ENCODE measurements around the gene DIP2C.
A peak's percentile ranks its signal among the peaks of the same experiment; 100 is the strongest.

The DIP2C gene

GRCh38 chr10:260819-261429, 428.5 kb downstream of the DIP2C start:
- no peak for DNase-seq

- no peak for DNase-seq
Measured at GRCh38 chr10:251982-252582, 437.4 kb downstream of the DIP2C start.

DNA sequence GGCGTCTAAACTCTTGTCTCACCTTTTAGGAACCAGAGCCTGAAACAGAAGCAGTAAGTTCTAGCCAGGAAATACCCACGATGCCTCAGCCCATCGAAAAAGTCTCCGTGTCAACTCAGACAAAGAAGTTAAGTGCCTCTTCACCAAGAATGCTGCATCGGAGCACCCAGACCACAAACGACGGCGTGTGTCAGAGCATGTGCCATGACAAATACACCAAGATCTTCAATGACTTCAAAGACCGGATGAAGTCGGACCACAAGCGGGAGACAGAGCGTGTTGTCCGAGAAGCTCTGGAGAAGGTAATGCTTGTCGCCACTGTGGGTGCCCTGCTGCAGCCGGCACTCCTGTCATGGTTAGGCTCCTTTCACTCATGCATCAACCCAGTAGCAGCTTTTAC, 441.2 kb downstream of the DIP2C start:
- peak in 1 of 5 experiments; percentile 2 for DNase-seq

- DNase-seq: no peak
Measured at GRCh38 chr10:247480-247879, 442.0 kb downstream of the DIP2C start.

GRCh38 chr10:246431-246830, 443.0 kb downstream of the DIP2C start:
- DNase-seq: no peak

- no peak for DNase-seq
Measured at GRCh38 chr10:244227-244626, 445.2 kb downstream of the DIP2C start.

DNA sequence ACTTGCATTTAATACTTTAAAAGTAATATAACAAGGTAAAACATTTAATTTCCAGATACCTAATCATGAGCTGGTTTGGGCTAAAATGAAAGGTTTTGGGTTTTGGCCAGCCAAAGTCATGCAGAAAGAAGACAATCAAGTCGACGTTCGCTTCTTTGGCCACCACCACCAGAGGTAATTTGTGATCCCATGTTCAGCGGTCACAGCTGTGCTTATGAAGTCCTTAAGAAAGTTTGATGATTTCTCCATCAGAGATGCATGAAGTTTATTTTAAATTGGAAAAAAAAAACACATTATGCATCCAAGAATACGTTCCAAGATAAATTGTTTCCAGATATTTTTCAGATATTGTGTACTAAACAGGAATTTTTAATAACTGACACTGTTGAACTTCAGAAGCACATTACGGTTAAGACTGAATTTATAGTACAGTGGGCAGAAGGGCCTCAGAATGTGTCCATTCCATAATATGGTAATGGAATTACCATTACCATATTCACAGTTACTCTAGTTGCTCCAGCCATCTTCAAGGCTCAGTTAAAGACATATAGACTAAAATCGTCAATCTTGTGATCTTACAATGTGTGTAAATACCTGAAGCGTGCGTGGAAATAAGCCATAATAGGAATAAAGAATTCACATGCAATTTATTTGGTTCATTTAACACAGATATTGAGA, 447.4 kb downstream of the DIP2C start:
- DNase-seq: no peak

GRCh38 chr10:241451-241850, 448.0 kb downstream of the DIP2C start:
- no peak for DNase-seq

DNA sequence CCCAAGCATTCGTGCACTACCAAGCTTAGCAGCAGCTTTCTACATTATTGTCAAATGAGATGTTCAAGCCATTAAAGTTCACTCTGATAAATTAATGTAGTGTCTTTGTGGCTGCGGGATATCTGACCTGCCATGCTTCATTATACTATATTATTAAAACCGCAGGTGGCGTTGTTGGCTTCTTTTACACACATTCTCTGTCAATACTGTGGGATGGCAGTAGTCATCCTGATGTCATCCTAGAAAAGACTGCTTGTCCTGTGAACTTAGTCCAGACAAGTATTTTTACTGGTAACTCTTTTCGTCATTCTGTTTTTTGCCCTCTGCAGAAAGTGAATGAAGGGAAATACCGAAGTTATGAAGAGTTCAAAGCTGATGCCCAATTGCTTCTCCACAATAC, 450.4 kb downstream of the DIP2C start:
- DNase-seq: no peak

DNA sequence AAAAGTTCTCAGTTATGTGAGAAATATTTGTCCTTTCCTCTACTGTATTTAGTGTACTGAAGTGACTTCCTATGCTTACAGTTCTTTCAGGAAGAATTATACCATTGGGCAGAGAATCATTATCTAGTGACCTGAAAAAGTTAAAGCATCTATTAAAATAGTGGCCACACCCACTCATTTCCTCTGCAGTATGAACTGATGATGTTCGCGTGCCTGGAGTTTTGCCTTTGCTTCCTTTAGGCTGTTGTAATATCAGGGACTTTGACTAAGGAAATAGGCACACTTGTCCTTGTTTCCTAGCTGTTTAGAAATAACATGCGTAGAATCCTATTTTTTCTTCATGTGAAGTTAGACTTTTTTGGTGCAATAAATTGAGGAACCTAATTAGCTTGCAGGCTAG, 453.6 kb downstream of the DIP2C start:
- DNase-seq: no peak

DNA sequence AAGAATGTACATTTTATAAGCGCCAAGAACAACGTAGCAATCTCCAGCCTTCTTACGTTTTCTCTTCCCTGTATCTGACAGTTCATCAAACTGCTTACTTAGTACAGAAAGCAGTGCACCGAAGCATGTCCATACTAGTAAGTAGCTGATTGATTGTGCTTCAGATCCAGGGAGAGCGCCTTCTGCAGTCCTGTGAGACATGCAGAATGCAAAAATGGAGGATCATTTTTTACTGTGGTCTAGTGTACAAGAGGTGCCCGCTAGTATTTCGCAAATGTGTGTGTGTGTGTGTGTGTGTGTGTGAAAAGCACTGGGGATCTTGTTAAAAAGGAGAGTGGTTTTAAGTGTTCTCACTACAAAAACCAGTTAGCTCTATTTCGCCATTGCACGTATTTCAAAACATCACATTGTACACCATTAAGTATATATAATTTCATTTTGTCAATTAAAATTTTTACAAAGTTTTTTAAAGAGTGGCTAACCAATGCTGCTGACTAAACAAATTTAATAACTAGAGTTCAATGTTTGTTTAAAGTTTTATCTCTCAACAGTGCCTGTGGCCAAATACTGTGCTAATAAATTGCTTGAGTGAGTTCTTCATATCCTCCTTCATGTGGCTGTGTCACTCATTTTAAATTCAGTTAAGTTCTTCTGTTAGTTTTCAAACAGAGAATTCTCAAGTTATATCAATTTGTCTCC, 454.6 kb downstream of the DIP2C start:
- DNase-seq: no peak

DNA sequence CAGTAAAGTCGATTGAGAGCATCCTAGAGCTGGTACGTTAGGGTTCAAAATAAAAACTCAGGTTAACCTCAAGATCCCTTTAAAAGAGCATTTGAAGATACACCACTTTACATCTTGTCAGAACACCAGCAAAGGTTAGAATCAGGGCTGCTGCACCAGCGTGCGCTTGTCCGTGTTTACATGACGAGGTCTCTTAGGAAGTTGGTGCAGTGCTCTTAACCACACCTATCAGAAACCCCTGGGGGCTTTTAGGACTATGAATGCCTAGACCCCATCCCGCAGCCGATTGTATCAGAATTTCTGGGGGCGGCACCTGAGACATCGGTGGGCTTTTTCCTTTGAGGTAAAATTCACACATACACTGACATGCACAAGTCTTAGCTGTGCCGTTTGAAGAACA, 456.6 kb downstream of the DIP2C start:
- no peak for DNase-seq

DNA sequence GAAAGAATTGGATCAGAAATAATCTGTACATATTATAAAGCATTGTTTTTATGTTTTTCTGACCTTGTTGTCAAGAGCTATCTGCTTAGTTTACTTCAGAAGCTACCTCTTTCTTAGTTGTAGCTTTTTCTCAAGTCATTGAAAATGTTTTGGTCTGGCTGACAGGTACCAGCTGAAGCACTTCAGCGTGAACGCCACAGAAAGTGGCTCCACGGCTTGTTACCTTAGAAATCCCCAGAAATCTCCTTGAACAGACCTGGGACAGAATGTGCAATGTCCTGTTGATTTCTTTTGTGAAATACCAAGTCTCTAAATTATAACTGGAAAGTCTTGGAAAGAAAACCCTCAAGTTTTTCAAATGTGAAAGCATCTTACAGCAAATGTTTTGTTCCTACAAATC, 457.4 kb downstream of the DIP2C start:
- no peak for DNase-seq

DNA sequence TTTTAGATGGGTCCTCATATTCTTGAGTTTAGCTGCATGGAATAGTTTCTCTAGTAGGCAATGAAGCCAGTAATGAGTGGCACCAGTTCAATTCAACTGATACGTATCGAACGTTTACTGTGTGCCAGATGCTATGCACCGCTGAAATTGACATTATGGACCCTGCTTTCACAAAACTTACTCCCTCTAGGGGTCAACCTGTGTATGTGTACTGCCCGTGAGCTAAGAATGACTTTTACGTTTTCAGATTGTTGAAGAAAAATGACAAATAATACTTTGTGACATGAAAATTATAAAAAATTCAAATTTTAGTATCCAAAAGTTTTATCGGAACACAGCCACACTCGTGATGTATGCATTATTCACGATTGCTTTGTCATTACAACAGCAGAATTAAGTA, 458.7 kb downstream of the DIP2C start:
- DNase-seq: peak in 1 of 5 experiments; percentile 38

- DNase-seq: no peak
Measured at GRCh38 chr10:228366-228765, 461.1 kb downstream of the DIP2C start.

- DNase-seq: no peak
Measured at GRCh38 chr10:227014-227413, 462.5 kb downstream of the DIP2C start.

- DNase-seq: no peak
Measured at GRCh38 chr10:226018-226417, 463.4 kb downstream of the DIP2C start.

DNA sequence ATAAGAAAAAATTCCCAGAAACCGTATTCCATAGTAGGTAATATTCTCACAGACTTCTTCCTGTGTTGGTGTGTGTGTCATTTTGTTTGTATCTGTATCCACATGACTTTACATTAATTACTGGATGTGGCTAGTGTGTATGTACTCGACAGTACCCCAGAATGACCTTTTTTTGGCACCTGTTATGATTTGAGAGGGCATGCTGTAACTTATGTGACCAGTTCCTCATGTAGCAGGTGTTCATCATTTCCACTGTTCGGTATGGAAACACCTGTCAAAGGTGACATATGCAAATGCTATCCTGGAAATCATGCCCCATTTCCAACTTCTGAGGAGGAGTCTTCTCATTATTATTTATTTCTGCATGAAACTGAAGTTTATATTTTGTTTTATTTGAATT, 464.9 kb downstream of the DIP2C start:
- peak in 1 of 5 experiments; percentile 11 for DNase-seq

Measured in T-helper 2 cell (primary cell).